Esophagus muscularis mucosa (tissue), 4 donors: Measurements from ENCODE around the gene SIGLEC14. TPM values are rescaled to one million over a fixed set of nuclear protein-coding genes. Genes with fewer than 3 reads are reported as not detected.
"Not testable (repeated sequence)": the region's sequence is repeated elsewhere in the genome, so short reads cannot be mapped to it uniquely, and the experiment has no call there.

Experiments
- DNase-seq: peaks from one replicate; pipeline ENCODE4 v3.0.0-alpha.2; 2017; ENCODE audit errors: extremely low spot score
- H3K27ac ChIP-seq, 4 donors: fragments of 200-600 bp; sonication (generic); replicated peaks in 1 of 4; 1 replicate in 3 of 4; 2 replicates in 1 of 4; pipeline ENCODE4 v1.5.1; 2016 to 2019; ENCODE audit warnings: mild to moderate bottlenecking in 1 of 4
- H3K27me3 ChIP-seq, 4 donors: fragments of 200-600 bp; sonication (generic); one replicate each; pipeline versions ENCODE4 v1.5.1 to v1.6.0; 2016 to 2019
- H3K36me3 ChIP-seq, 4 donors: fragments of 200-600 bp; sonication (generic); one replicate each; pipeline ENCODE4 v1.5.1; 2016 to 2019
- H3K4me1 ChIP-seq, 4 donors: fragments of 200-600 bp; sonication (generic); one replicate each; pipeline ENCODE4 v1.5.1; 2016 to 2019
- H3K4me3 ChIP-seq, 4 donors: fragments of 200-600 bp; sonication (generic); 1 replicate in 2 of 4; 2 replicates in 2 of 4; pipeline ENCODE4 v1.5.1; 2016 to 2019; ENCODE audit warnings: mild to moderate bottlenecking in 4 of 4, moderate library complexity in 1 of 4
- H3K9me3 ChIP-seq, 4 donors: fragments of 200-600 bp; sonication (generic); 1 replicate in 3 of 4; 2 replicates in 1 of 4; pipeline ENCODE4 v1.5.1; 2016 to 2019
- EP300 ChIP-seq: sonication (generic); formaldehyde crosslinking; IDR thresholded peaks from one replicate; pipeline ENCODE4 v1.6.1; 2017; ENCODE audit warnings: antibody characterized with exemption
- POLR2A ChIP-seq: fragments of 450-650 bp; IDR thresholded peaks from one replicate; pipeline ENCODE4 v1.6.1; 2017; ENCODE audit warnings: antibody characterized with exemption, moderate library complexity, mild to moderate bottlenecking, low read depth
- POLR2AphosphoS5 ChIP-seq, 2 donors: sonication (generic); formaldehyde crosslinking; IDR thresholded peaks; one replicate each; pipeline ENCODE4 v1.6.1; 2017; ENCODE audit warnings: antibody characterized with exemption in 2 of 2
- WGBS: methylation state at CpG from one replicate; pipeline ENCODE4 v1.1.5; 2018; 5-methylcytosine and 5-hydroxymethylcytosine counted together
- intact Hi-C: fragments of 100-400 bp; cut with DNase I; formaldehyde crosslinking; loops from one replicate; pipeline ENCODE4 v1.15.1; 2023
- total RNA-seq, 4 donors: library from RNA; depleted of rRNA; stranded (reverse); fragments of >200 nt; gene quantifications; one replicate each; pipeline versions ENCODE4 v1.1.0 to v1.2.1, GENCODE V29; 2016
- TF ChIP-seq, protein P1 (sequence below), 3 experiments: fragments of 200-600 bp in 2 of 3; fragments of 450-650 bp in 1 of 3; sonication (generic) in 2 of 3; IDR thresholded peaks; one replicate each; pipeline ENCODE4 v1.5.1; 2017 to 2019; ENCODE audit warnings: antibody characterized with exemption in 3 of 3, mild to moderate bottlenecking in 2 of 3, moderate library complexity in 1 of 3

SIGLEC14 gene
- total RNA-seq, 4 donors from 2014 or later: 2.5 to 9.9 (median 5.0) TPM; not detected in 1

DNA sequence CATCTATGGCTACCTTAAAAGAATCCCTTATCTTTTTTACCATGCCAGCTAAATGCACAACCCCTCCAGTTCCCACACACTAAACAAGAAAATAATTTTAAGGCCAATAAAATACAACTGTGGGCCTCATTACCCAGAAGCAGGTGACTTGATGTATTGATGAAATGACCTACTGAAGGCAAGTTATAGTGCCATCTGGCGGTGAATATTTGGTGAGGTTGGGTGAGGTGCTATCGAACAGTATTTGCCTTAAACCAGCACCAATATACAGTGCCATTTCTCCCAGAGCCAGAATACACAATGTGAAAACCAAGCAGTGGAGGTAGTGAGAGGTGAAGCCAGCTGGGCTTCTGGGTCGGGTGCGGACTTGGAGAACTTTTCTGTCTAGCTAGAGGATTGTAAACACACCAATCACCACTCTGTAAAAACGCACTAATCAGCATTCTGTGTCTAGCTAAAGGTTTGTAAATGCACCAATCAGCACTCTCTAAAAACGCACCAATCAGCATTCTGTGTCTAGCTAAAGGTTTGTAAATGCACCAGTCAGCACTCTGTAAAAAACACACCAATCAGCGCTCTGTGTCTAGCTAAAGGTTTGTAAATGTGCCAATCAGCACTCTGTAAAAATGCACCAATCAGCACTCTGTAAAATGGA is 29.4 kb upstream of the SIGLEC14 start:
- H3K27me3 ChIP-seq: peaks cover 0 to 17% (median 0%) of the 10 kb centered on the region in 4 donors
- 54% methylated on average over 7 of the region's 7 CpGs for WGBS
- H3K9me3 ChIP-seq, H3K27ac ChIP-seq, H3K4me1 ChIP-seq, H3K36me3 ChIP-seq, DNase-seq, H3K4me3 ChIP-seq, intact Hi-C loops: not testable (repeated sequence)
- TF ChIP-seq, protein P1, sequence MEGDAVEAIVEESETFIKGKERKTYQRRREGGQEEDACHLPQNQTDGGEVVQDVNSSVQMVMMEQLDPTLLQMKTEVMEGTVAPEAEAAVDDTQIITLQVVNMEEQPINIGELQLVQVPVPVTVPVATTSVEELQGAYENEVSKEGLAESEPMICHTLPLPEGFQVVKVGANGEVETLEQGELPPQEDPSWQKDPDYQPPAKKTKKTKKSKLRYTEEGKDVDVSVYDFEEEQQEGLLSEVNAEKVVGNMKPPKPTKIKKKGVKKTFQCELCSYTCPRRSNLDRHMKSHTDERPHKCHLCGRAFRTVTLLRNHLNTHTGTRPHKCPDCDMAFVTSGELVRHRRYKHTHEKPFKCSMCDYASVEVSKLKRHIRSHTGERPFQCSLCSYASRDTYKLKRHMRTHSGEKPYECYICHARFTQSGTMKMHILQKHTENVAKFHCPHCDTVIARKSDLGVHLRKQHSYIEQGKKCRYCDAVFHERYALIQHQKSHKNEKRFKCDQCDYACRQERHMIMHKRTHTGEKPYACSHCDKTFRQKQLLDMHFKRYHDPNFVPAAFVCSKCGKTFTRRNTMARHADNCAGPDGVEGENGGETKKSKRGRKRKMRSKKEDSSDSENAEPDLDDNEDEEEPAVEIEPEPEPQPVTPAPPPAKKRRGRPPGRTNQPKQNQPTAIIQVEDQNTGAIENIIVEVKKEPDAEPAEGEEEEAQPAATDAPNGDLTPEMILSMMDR (IDR thresholded peaks at IDR 0.05): peak in 2 of 3 experiments; percentile 29 to 56

- intact Hi-C loops: no loop called here
- 88% methylated on average over 3 of the region's 3 CpGs for WGBS
- TF ChIP-seq POLR2AphosphoS5 (IDR thresholded peaks at IDR 0.05) (no peak), POLR2A (no peak), EP300 (no peak)
- TF ChIP-seq, protein P1 (IDR thresholded peaks at IDR 0.05): no peak
- Histone ChIP-seq H3K4me1 (no peaks in the 10 kb centered on the region), H3K36me3 (no peaks in the 10 kb centered on the region), H3K27me3 (peaks cover 0 to 34% (median 0%) of the 10 kb centered on the region in 4 donors), H3K4me3 (no peak overlapping the region), H3K9me3 (no peaks in the 10 kb centered on the region), H3K27ac (no peak overlapping the region)
- DNase-seq: no peak
Measured at GRCh38 chr19:51668216-51668615, 21.6 kb upstream of the SIGLEC14 start.

- 59% methylated on average over 3 of the region's 3 CpGs for WGBS
- intact Hi-C loops: no loop called here
- no peaks in the 10 kb centered on the region for H3K9me3 ChIP-seq
- no peak for DNase-seq
- no peak overlapping the region for H3K4me3 ChIP-seq
- peaks cover 0 to 42% (median 0%) of the 10 kb centered on the region in 4 donors for H3K27me3 ChIP-seq
- H3K36me3 ChIP-seq: no peaks in the 10 kb centered on the region
- no peaks in the 10 kb centered on the region for H3K4me1 ChIP-seq
- TF ChIP-seq POLR2A (no peak), POLR2AphosphoS5 (IDR thresholded peaks at IDR 0.05) (no peak), EP300 (no peak)
- TF ChIP-seq, protein P1 (IDR thresholded peaks at IDR 0.05): no peak
- no peak overlapping the region for H3K27ac ChIP-seq
Measured at GRCh38 chr19:51664997-51665396, 18.4 kb upstream of the SIGLEC14 start.

DNA sequence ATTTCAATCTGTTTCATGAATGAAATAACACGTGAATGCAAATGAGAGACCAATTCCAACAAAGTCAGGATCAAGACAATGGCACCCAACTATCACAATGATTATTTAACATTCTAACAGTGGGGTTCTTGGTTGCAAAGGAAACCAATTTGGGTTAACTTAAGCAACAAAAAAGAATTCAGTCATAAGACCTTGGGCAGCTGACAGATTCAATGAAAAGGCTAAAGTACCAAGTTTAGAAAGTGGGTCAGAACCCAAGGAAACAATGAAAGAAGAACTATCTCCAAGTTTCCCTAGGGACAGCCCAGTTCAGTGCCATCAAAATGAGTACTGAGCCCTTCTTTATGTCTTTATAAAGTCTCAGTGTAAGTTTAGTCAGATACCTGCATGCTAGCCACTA is 17.5 kb upstream of the SIGLEC14 start:
- Histone ChIP-seq H3K27me3 (peaks cover 0 to 42% (median 0%) of the 10 kb centered on the region in 4 donors), H3K36me3 (no peaks in the 10 kb centered on the region), H3K9me3 (no peaks in the 10 kb centered on the region), H3K4me1 (no peaks in the 10 kb centered on the region), H3K27ac (no peak overlapping the region), H3K4me3 (no peak overlapping the region)
- intact Hi-C loops: no loop called here
- whole genome bisulfite sequencing: 20% methylated on average over 1 of the region's 1 CpG
- DNase-seq: no peak
- TF ChIP-seq, protein P1 (IDR thresholded peaks at IDR 0.05): no peak
- no peak for TF ChIP-seq EP300
- no peak for TF ChIP-seq POLR2AphosphoS5 (IDR thresholded peaks at IDR 0.05)
- TF ChIP-seq POLR2A: no peak

- TF ChIP-seq POLR2A (no peak), EP300 (no peak), POLR2AphosphoS5 (IDR thresholded peaks at IDR 0.05) (no peak)
- TF ChIP-seq, protein P1 (IDR thresholded peaks at IDR 0.05): no peak
- 47% methylated on average over 3 of the region's 3 CpGs for WGBS
- Histone ChIP-seq H3K4me1 (no peaks in the 10 kb centered on the region), H3K36me3 (no peaks in the 10 kb centered on the region), H3K27me3 (peaks cover 0 to 42% (median 0%) of the 10 kb centered on the region in 4 donors), H3K4me3 (no peak overlapping the region), H3K9me3 (no peaks in the 10 kb centered on the region), H3K27ac (no peak overlapping the region)
- intact Hi-C loops: no loop called here
- no peak for DNase-seq
Measured at GRCh38 chr19:51663650-51664049, 17.0 kb upstream of the SIGLEC14 start.
